Caki2 (cell line): ENCODE data around the gene ITCH. TPM values are rescaled to one million over a fixed set of nuclear protein-coding genes. Genes with fewer than 3 reads are reported as not detected.
A peak's percentile ranks its signal among the peaks of the same experiment; 100 is the strongest.
"Not testable (repeated sequence)": the region's sequence is repeated elsewhere in the genome, so short reads cannot be mapped to it uniquely, and the experiment has no call there.

Source experiments
- DNase-seq: peaks from one replicate; pipeline ENCODE4 v3.0.0-alpha.2; 2015; ENCODE audit warnings: low read depth
- in situ Hi-C: cut with HindIII; loops from 2 replicates; pipeline ENCODE4 v1.10.0; 2016; ENCODE audit warnings: low sequenced_read_pairs, low pct_unique_long_range_greater_than_20kb, mixed read lengths
- total RNA-seq: library from RNA; depleted of rRNA; stranded (reverse); fragments of >200 nt; shearing (Covaris generic); gene quantifications from 2 replicates; pipeline ENCODE4 v1.2.3, GENCODE V29; 2014; ENCODE audit warnings: low replicate concordance

Gene ITCH
- total RNA-seq, 1 experiment from 2014 or later: 50.8 TPM

GRCh38 chr20:34431168-34431567 is 68.1 kb downstream of the ITCH start:
- in situ Hi-C loops: no loop called here
- DNase-seq: no peak

- DNase-seq, in situ Hi-C loops: not testable (repeated sequence)
Measured at GRCh38 chr20:34432663-34433062, 69.6 kb downstream of the ITCH start.

GRCh38 chr20:34433391-34433790 is 70.3 kb downstream of the ITCH start:
- in situ Hi-C loops: no loop called here
- DNase-seq: no peak

GRCh38 chr20:34435589-34435988 is 72.5 kb downstream of the ITCH start:
- DNase-seq: peak; percentile 43

GRCh38 chr20:34437330-34437986 is 74.4 kb downstream of the ITCH start:
- in situ Hi-C loops: no loop called here
- no peak for DNase-seq

More at GRCh38 chr20:34435589-34435988, 72.5 kb downstream of the ITCH start:
- in situ Hi-C loops: no loop called here

GRCh38 chr20:34439168-34439567 is 76.1 kb downstream of the ITCH start:
- in situ Hi-C loops: no loop called here
- no peak for DNase-seq

- in situ Hi-C loops, DNase-seq: not testable (repeated sequence)
Measured at GRCh38 chr20:34441423-34441822, 78.3 kb downstream of the ITCH start.

- in situ Hi-C loops: no loop called here
- DNase-seq: no peak
Measured at GRCh38 chr20:34443546-34443945, 80.5 kb downstream of the ITCH start.

- DNase-seq: no peak
- in situ Hi-C loops: no loop called here
Measured at GRCh38 chr20:34445177-34446065, 82.3 kb downstream of the ITCH start.

- no peak for DNase-seq
- in situ Hi-C loops: no loop called here
Measured at GRCh38 chr20:34448517-34448916, 85.4 kb downstream of the ITCH start.

- in situ Hi-C loops: loop anchor here (5.0 to 10.0 kb wide), 2 partner anchors 45 to 72 kb away; no protein-coding TSS in a partner anchor
- no peak for DNase-seq
Measured at GRCh38 chr20:34449674-34450592, 86.9 kb downstream of the ITCH start.

GRCh38 chr20:34452281-34452982 is 89.4 kb downstream of the ITCH start:
- DNase-seq: no peak
- in situ Hi-C loops: loop anchor here (5.0 to 10.0 kb wide), 2 partner anchors 48 to 70 kb away; no protein-coding TSS in a partner anchor

GRCh38 chr20:34458631-34459030 is 95.6 kb downstream of the ITCH start:
- in situ Hi-C loops: loop anchor here (10.0 kb wide), 1 partner anchor 54 kb away; no protein-coding TSS in a partner anchor
- DNase-seq: no peak

GRCh38 chr20:34459209-34459897 is 96.3 kb downstream of the ITCH start:
- DNase-seq: no peak
- in situ Hi-C loops: loop anchor here (10.0 kb wide), 1 partner anchor 55 kb away; no protein-coding TSS in a partner anchor

GRCh38 chr20:34461779-34462087 is 98.7 kb downstream of the ITCH start:
- no peak for DNase-seq
- in situ Hi-C loops: no loop called here

GRCh38 chr20:34468951-34469350 is 105.9 kb downstream of the ITCH start:
- in situ Hi-C loops: no loop called here
- DNase-seq: no peak

GRCh38 chr20:34472246-34472925 is 109.3 kb downstream of the ITCH start:
- peak; percentile 44 for DNase-seq
- in situ Hi-C loops: no loop called here
